Thyroid gland (tissue), 4 donors: ENCODE data around the gene ACTL9. TPM values are rescaled to one million over a fixed set of nuclear protein-coding genes. Genes with fewer than 3 reads are reported as not detected.

Source experiments
- DNase-seq, 2 donors: peaks; one replicate each; pipeline ENCODE4 v3.0.0-alpha.2; 2019
- H3K27ac ChIP-seq, 3 donors: fragments of 200-600 bp; sonication (generic); 1 replicate in 2 of 3; 2 replicates in 1 of 3; pipeline ENCODE4 v1.5.1; 2016 to 2019; ENCODE audit warnings: mild to moderate bottlenecking in 1 of 3, moderate library complexity in 1 of 3
- H3K27me3 ChIP-seq: fragments of 200-600 bp; sonication (generic); one replicate; pipeline ENCODE4 v1.5.1; 2019
- H3K36me3 ChIP-seq, 2 donors: fragments of 200-600 bp; sonication (generic); one replicate each; pipeline ENCODE4 v1.5.1; 2016 to 2019
- H3K4me1 ChIP-seq, 2 donors: fragments of 200-600 bp; sonication (generic); one replicate each; pipeline ENCODE4 v1.5.1; 2017 to 2019
- H3K4me3 ChIP-seq, 3 donors: fragments of 200-600 bp; sonication (generic); replicated peaks in 1 of 3; 1 replicate in 2 of 3; 2 replicates in 1 of 3; pipeline ENCODE4 v1.5.1; 2016; ENCODE audit warnings: mild to moderate bottlenecking in 1 of 3
- H3K9me3 ChIP-seq: fragments of 200-600 bp; sonication (generic); one replicate; pipeline ENCODE4 v1.5.1; 2017
- CTCF ChIP-seq, 6 experiments: fragments of 200-600 bp in 3 of 6; fragments of 450-650 bp in 3 of 6; sonication (generic) in 3 of 6; IDR thresholded peaks; one replicate each; pipeline ENCODE4 v1.5.1; 2016 to 2019; ENCODE audit warnings: antibody characterized with exemption in 6 of 6, mild to moderate bottlenecking in 2 of 6, inconsistent platforms in 1 of 6, moderate library complexity in 1 of 6
- POLR2A ChIP-seq, 2 donors: fragments of 450-650 bp; IDR thresholded peaks; one replicate each; pipeline ENCODE4 v1.6.1; 2017; ENCODE audit warnings: antibody characterized with exemption in 2 of 2, mild to moderate bottlenecking in 2 of 2, moderate library complexity in 1 of 2
- WGBS, 2 donors: methylation state at CpG; one replicate each; pipeline ENCODE4 v1.1.5; 2017; 5-methylcytosine and 5-hydroxymethylcytosine counted together
- intact Hi-C: fragments of 100-400 bp; cut with DNase I; formaldehyde crosslinking; loops from one replicate; pipeline ENCODE4 v1.15.1; 2023
- total RNA-seq, 4 donors: library from RNA; depleted of rRNA; stranded (reverse); fragments of >200 nt; gene quantifications; one replicate each; pipeline ENCODE4 v1.2.3, GENCODE V29; 2016

ACTL9 gene
- total RNA-seq, 4 donors from 2014 or later, result 0.27 to 0.33 TPM; not detected in 2

DNA sequence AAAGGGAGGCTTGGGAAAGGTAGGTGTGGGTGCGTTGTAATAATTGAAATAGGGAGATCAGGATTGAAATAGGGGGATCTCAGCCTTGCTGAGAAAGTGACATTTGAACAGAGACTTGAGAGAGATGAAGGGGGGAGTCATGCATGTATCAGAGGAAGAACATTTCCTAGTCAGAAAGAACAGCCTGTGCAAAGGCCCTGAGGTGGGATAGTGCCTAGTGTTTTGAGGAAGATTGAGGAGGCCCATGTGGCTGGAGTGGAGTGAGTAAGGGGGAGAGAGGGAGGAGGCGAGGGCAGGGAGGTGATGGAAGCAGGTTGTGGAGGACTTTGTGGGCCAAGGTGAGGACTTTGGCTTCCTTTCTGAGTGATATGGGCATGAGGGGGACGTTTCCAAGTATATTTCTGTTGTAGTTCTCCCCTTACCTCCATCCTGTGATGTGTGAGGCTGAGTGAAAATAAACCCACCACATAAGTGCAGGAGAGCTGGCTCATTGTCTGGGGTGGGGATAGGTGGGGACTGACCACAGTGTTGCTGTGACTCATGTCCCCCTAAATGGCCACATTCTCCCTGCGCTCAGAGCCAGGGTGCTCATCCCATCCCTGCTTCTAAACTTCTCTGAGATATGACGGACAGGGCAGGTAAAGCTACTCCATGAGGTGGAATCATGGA, 17.8 kb downstream of the ACTL9 start:
- intact Hi-C loops, result no loop called here
- H3K4me1 ChIP-seq, result no peaks in the 10 kb centered on the region
- no peaks in the 10 kb centered on the region for H3K27me3 ChIP-seq
- no peaks in the 10 kb centered on the region for H3K9me3 ChIP-seq
- H3K36me3 ChIP-seq, result no peaks in the 10 kb centered on the region
- H3K4me3 ChIP-seq, result no peak overlapping the region
- 75 to 76% methylated on average over 5 of the region's 5 CpGs for WGBS, 2 donors
- TF ChIP-seq CTCF (IDR thresholded peaks at IDR 0.05), result no peak
- no peak for TF ChIP-seq POLR2A (IDR thresholded peaks at IDR 0.05)
- H3K27ac ChIP-seq, result no peak overlapping the region
- no peak for DNase-seq

- no peak for TF ChIP-seq CTCF (IDR thresholded peaks at IDR 0.05)
- no peak for TF ChIP-seq POLR2A (IDR thresholded peaks at IDR 0.05)
- intact Hi-C loops, result no loop called here
- no peak overlapping the region for H3K4me3 ChIP-seq
- H3K27ac ChIP-seq, result no peak overlapping the region
- no peaks in the 10 kb centered on the region for H3K4me1 ChIP-seq
- no peak for DNase-seq
- H3K36me3 ChIP-seq, result no peaks in the 10 kb centered on the region
- H3K9me3 ChIP-seq, result no peaks in the 10 kb centered on the region
- H3K27me3 ChIP-seq, result no peaks in the 10 kb centered on the region
Measured at GRCh38 chr19:8678244-8678807, 20.3 kb downstream of the ACTL9 start.

DNA sequence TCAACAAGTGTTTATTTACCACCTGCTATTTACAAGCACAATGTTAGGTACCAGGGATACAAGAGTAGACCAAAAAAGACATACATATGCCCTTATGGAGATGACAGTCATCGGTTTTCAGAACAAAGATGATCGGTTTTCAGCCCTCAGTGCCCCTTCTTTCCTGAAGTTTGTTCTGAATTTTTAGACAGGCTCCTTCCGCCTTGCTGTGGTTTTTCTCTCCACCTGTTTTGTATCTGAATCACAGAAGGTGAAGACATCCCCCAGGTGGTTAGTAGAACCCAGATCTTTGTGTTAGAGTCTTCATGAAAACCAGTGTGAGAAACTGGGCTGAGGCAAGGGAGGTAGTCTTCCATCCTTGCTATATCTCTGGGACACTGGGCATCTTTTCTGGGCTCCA, 23.5 kb downstream of the ACTL9 start:
- Histone ChIP-seq H3K27ac (no peak overlapping the region), H3K36me3 (no peaks in the 10 kb centered on the region), H3K9me3 (no peaks in the 10 kb centered on the region), H3K27me3 (no peaks in the 10 kb centered on the region), H3K4me1 (no peaks in the 10 kb centered on the region), H3K4me3 (no peak overlapping the region)
- TF ChIP-seq CTCF (IDR thresholded peaks at IDR 0.05) (no peak), POLR2A (IDR thresholded peaks at IDR 0.05) (no peak)
- intact Hi-C loops, result no loop called here
- 84% methylated on average over 3 of the region's 3 CpGs for WGBS, 2 donors
- DNase-seq, result no peak

- Histone ChIP-seq H3K36me3 (no peaks in the 10 kb centered on the region), H3K27me3 (no peaks in the 10 kb centered on the region), H3K4me1 (no peaks in the 10 kb centered on the region), H3K27ac (no peak overlapping the region), H3K9me3 (no peaks in the 10 kb centered on the region), H3K4me3 (no peak overlapping the region)
- intact Hi-C loops, result no loop called here
- 88 to 93% methylated on average over 3 to 5 of the region's 6 CpGs for WGBS, 2 donors
- no peak for DNase-seq
- TF ChIP-seq POLR2A (IDR thresholded peaks at IDR 0.05) (no peak), CTCF (IDR thresholded peaks at IDR 0.05) (no peak)
Measured at GRCh38 chr19:8673276-8673891, 25.2 kb downstream of the ACTL9 start.

- WGBS, 2 donors, result 76 to 80% methylated on average over 9 of the region's 9 CpGs
- H3K4me3 ChIP-seq, result no peak overlapping the region
- no peak overlapping the region for H3K27ac ChIP-seq
- no peak for TF ChIP-seq CTCF (IDR thresholded peaks at IDR 0.05)
- no peak for TF ChIP-seq POLR2A (IDR thresholded peaks at IDR 0.05)
- no peaks in the 10 kb centered on the region for H3K27me3 ChIP-seq
- intact Hi-C loops, result no loop called here
- H3K4me1 ChIP-seq, result no peaks in the 10 kb centered on the region
- DNase-seq, result no peak
- H3K36me3 ChIP-seq, result no peaks in the 10 kb centered on the region
- no peaks in the 10 kb centered on the region for H3K9me3 ChIP-seq
Measured at GRCh38 chr19:8666814-8667405, 31.7 kb downstream of the ACTL9 start.
